ENCODE results near the gene CYREN. TPM values are rescaled to one million over a fixed set of nuclear protein-coding genes. Genes with fewer than 3 reads are reported as not detected.
A peak's percentile ranks its signal among the peaks of the same experiment; 100 is the strongest.

Gene CYREN
- total RNA-seq, 1 experiment from 2014 or later, result 62.2 TPM

GRCh38 chr7:135197906-135198655 lies 27.6 kb upstream of the CYREN start:
- DNase-seq (ENCODE audit: low read depth), result no peak

DNA sequence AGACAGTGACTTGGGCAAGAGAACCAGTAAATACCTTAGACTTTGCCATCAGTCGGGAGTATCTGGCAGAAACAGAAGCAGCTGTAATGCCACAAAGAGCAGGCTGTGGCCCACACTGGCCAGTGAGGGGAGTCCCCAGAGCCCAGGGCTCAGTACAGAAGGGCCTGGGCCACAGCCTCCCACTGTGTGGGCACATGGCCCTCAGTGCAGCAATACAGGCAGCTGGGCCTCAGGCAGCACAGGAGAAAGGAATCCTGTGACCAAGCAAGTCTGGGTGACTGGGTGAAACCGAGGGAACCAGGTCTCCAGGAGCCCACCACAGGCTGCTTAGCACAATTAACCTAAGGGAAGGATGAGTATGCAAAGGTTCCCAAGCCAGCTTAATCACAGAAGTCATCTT lies 26.8 kb upstream of the CYREN start:
- DNase-seq (ENCODE audit: low read depth), result no peak

- no peak for DNase-seq (ENCODE audit: low read depth)
These were observed 25.6 kb upstream of the CYREN start for GRCh38 chr7:135195968-135196629.

- DNase-seq (ENCODE audit: low read depth), result no peak
These were observed 24.6 kb upstream of the CYREN start for GRCh38 chr7:135195156-135195555.

GRCh38 chr7:135194494-135195095 lies 24.1 kb upstream of the CYREN start:
- peak; percentile 36 for DNase-seq (ENCODE audit: low read depth)

DNA sequence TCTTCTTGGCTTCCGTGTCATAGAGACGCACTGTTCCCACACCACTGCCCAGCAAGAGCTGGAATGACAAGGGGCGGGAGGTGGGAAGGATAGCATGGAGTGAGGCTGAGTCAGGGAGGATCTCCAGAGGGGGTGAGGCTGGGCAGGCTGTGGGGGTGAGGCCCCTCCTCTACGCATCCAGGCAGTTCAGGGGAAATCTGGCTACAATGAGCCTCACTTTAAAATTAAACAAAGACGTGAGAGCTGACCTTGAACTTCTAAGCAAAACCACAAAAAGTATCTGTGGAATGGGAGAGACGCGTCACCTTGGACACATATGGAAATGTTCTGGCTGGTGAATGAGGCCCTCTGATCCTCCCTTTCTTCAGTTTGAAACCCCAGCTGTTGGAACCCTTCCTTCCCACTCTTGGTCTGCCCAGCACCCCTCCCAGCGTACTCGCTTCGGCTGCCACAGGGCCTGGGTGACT lies 23.1 kb upstream of the CYREN start:
- DNase-seq (ENCODE audit: low read depth), result peak; percentile 81

DNA sequence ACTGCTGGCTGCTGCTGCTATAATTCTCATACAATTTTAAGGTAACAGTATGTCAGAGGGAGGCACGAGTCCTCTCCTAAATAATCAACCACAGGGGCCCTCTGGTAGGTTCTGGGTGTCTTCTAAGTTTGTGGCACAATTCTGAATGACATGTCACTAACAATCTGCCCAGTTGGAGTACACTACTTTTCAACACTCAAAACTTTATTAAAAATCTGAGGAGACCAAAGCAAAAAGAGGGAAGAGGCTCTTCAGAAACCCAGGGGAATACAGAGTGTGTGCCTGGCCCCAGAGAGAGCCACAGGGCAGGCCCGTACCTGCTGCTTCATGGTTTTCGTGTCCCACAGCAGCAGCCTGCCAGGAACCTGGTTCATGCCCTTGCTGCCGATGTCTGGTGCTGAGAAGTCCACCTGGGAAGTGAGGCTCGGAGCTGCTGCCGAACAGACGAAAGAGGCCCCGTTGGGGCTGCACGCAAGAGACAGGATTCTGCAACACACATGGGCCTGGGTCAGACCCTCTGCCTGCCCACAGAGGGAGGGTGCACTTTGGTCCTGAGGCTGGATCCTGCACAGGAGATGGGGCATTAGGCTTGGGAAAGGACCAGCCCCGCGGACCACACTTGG lies 22.5 kb upstream of the CYREN start:
- no peak for DNase-seq (ENCODE audit: low read depth)

GRCh38 chr7:135190703-135191102 lies 20.2 kb upstream of the CYREN start:
- DNase-seq (ENCODE audit: low read depth), result no peak

DNA sequence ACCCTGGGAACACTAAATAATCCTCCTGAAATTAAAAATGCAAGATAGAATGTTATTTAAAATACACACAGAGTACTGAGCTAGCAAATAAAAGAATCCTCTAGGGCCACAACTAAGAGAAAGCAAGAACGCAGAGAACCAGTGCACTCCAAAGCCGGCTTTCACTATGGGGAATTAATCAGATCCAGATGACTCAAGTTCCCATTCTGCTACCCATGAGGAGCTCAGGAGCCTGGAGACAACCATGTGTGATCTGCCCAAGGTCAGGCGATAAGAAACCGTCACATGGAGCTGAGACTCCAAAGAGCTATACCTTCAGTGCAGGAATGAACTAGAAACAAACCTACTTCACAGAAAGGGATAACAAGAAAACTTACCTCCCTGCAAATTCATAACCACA lies 19.5 kb upstream of the CYREN start:
- DNase-seq (ENCODE audit: low read depth), result no peak

GRCh38 chr7:135189221-135189662 lies 18.7 kb upstream of the CYREN start:
- no peak for DNase-seq (ENCODE audit: low read depth)

GRCh38 chr7:135188298-135188984 lies 17.9 kb upstream of the CYREN start:
- DNase-seq (ENCODE audit: low read depth), result no peak

DNA sequence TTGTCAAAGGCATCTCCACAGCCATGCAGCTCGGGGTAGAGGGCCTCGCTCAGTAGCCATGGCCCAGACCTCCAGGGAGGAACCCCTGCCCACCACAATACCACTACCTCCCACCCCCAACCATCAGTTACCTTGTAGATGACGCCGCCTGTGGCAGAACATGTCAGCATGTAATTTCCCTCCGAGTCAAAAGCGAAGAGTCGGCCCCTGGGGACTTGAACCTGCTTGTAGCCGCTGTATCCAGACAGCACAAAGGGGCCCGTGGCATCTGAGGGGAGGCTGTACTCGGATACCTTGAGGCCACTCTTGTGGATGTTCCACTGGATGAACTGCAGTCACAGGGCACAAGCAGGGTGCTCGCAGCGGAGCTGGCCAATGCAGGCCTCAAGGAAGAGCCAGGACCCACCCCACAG lies 16.3 kb upstream of the CYREN start:
- no peak for DNase-seq (ENCODE audit: low read depth)

DNA sequence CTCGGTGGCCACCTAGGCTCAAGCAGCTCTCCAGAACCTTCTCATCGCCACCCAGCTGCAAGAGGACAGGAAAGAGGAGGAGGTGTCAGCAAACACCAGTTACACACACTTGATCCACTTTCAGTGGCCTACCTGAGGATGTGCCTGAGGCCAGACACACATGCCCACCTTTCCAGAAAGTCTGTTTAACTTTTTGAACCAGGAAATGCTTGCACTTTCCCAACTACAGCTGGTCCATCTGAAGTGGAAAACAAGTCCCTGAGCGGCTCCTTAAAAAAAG lies 15.7 kb upstream of the CYREN start:
- no peak for DNase-seq (ENCODE audit: low read depth)

DNA sequence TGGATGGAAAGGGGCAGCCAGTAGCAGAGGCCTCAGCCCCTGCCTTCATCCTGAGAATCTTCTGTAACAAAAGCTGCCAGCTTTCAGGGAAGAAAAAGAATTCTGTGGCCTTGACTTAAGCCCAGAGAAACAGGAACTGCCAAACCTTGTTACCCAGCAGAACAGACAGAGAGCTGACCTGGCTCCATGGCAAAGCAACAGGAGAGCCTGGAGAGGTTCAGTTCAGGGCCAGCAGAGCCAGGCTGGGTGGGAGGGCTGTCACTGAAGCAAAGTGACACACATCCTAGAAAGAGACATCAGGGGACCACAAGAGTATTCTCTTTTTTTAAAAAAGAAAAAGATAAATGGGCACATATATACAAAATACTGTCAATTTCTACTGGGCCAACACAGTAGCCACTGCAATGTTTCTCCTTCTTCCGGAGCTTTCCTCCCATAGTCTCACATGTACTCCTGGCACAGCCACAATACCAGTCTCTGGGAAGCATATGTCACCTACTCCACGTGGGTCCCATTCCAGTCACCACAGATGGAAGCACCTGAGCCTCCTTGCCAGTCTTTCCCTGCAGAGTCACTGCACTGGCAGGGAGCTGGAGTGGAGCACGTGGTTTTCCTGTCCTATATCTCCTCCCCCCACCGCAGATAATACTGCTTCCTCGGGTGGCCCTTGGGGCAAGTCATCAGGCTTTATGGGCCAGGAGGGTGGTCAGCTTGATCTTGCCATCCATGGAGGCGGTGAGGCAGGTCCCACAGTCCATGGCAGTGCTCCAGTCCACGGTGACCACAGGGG lies 15.2 kb upstream of the CYREN start:
- no peak for DNase-seq (ENCODE audit: low read depth)

DNA sequence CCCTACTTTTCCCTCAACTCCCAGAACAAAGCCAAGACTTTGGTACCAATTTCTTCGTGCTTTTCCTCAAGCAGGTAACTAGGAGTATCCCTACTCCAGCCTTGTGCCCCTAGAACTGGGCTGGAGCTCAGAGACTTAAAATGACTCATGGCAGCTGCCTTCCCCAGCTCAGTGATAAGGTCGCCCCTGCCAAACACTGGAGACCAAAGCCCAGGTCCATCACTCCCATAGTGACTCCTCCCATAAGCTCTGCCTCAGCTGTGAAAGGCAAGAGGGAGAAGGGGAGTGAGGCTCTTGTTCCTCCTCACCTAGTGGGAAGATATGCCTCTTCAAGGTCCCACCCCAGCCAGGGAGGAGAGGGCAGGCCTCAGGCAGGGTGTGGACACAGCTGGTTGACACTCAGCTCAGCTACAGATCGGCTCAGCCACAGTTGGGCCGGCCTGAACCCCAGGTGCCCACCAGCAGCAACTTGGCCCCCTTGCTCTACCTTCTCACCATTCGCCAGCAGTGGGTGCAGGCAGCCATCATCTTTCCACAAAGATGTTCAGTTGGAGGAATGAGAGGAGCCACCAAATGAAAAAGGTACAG lies 13.8 kb upstream of the CYREN start:
- DNase-seq (ENCODE audit: low read depth), result no peak

DNA sequence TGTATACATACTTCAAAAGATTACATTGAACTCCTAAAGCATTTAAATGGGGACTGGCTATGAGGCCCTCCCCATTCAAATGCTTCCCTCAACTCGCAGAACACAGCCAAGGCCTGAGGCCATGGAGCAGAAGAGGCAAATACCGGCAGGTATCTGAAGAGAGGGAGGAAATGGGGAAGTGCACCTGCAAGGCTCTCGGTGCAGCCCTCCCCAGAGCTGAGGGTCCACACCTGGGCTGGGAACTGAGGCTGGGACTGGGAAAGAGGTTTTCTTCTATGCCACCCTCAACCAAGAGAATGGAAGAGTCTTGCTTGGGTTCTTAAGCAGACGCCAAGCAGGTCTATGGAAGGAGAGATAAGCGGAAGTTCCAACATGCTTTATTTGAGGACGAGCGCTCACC lies 13.0 kb upstream of the CYREN start:
- no peak for DNase-seq (ENCODE audit: low read depth)

DNA sequence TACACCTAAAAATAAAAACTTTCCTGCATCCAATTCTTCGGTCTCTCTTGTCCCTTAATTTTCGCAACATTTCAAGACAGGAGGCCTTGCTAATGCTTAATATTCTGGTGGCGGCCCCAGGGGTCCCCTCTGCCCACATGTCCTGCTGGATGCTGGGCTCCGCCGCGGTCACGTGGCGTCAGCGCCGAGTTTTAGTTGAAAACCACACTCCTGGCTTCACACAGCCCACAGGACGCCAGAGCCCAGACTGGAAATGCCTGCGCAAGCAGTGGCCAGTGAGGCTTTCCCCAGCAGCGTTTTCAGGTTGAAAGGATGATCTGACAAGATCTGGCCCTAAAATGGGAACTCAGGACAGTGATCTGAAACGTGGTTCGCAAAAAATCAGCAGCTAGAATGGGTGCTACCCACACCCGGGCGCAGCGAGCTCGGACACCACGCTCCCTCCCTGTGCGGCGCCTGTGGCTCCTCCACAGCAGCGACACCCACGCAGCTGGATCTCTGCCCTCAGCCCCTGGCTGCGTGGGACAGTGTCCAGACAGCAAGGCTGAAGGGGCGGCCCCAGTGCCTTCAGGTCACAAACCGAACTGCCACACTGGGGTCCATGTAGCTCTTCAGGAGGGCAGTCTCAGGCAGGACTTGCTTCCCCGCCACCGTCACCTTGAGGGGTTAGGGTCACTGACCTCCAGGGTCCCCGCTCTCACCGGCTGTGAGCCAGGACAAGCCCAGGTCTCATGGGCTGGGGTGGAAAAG lies 11.6 kb upstream of the CYREN start:
- DNase-seq (ENCODE audit: low read depth), result no peak

- no peak for DNase-seq (ENCODE audit: low read depth)
These were observed 10.9 kb upstream of the CYREN start for GRCh38 chr7:135181261-135181928.

DNA sequence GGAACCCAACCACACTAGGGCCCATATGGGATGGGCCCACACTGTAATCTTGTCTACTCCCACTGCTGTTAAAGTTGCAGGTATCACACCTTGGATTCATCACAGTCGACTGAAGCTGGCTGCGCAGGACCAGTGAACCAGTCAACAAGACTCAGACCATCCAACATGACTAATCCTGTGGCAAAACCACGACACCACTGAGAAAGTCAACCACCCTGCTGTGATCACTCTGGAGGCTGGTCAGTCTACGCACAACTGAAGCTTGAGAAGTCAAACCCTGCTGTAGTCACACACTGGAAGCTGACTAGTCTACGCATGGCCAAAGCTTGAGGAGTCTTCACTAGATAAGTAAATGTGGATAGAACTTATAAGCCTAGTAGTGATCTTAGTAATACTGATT lies 9.6 kb upstream of the CYREN start:
- no peak for DNase-seq (ENCODE audit: low read depth)

All from M059J (cell line).